ENCODE results near the gene CLEC3B. TPM values are rescaled to one million over a fixed set of nuclear protein-coding genes. Genes with fewer than 3 reads are reported as not detected.
A peak's percentile ranks its signal among the peaks of the same experiment; 100 is the strongest.
"Not testable (repeated sequence)": the region's sequence is repeated elsewhere in the genome, so short reads cannot be mapped to it uniquely, and the experiment has no call there.

The CLEC3B gene
- total RNA-seq, 2 experiments from 2014 or later, result 0.30 to 0.37 TPM

GRCh38 chr3:45064512-45065372, 38.6 kb downstream of the CLEC3B start:
- ChIA-PET CTCF (interaction anchor here (0.7 to 1.6 kb wide), 5 partner anchors 11 to 592 kb away, joined by 3 read pairs; no protein-coding TSS in a partner anchor), POLR2A (no interaction called here)
- Mint-ChIP-seq H3K27me3 (peaks cover 8% of the 10 kb centered on the region), H3K27ac (peak overlapping the region; percentile 81), H3K36me3 (ENCODE audit: low read depth) (no peaks in the 10 kb centered on the region), H3K4me1 (peaks cover 27% of the 10 kb centered on the region), H3K4me3 (peak overlapping the region; percentile 47), H3K9me3 (no peaks in the 10 kb centered on the region)
- DNase-seq, result peak; percentile 74

DNA sequence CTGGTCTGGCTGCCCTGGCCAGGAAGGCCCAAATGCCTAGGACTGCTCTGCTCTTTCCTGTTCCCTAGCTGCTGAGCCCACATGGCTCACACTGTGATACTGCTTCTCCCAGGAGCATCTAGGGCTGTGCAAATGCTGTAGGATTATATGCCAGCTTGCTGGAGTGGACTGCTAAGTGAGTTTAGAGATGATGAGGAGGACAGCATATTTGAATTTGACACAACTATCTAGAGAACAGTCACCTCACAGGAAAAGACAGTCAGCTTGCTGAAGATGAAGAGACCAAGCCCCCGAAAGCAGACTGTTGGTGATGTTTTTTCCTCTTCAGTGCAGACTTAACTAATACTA, 39.2 kb downstream of the CLEC3B start:
- Mint-ChIP-seq H3K27me3 (peaks cover 8% of the 10 kb centered on the region), H3K4me3 (no peak overlapping the region), H3K9me3 (no peaks in the 10 kb centered on the region), H3K4me1 (peaks cover 27% of the 10 kb centered on the region), H3K36me3 (ENCODE audit: low read depth) (no peaks in the 10 kb centered on the region), H3K27ac (peak overlapping the region; percentile 22)
- ChIA-PET CTCF (interaction anchor here (0.7 to 1.6 kb wide), 4 partner anchors 11 to 592 kb away, joined by 3 read pairs; no protein-coding TSS in a partner anchor), POLR2A (no interaction called here)
- DNase-seq, result no peak

GRCh38 chr3:45066109-45066801, 40.2 kb downstream of the CLEC3B start:
- H3K9me3 Mint-ChIP-seq, result no peaks in the 10 kb centered on the region
- POLR2A ChIA-PET, result no interaction called here
- H3K27ac Mint-ChIP-seq, result no peak overlapping the region
- no peaks in the 10 kb centered on the region for H3K36me3 Mint-ChIP-seq (ENCODE audit: low read depth)
- peaks cover 27% of the 10 kb centered on the region for H3K4me1 Mint-ChIP-seq
- DNase-seq, result no peak
- no peak overlapping the region for H3K4me3 Mint-ChIP-seq
- peaks cover 8% of the 10 kb centered on the region for H3K27me3 Mint-ChIP-seq
- CTCF ChIA-PET, result interaction anchor here (0.6 kb wide), 1 partner anchor 72 kb away, joined by 8 read pairs; no protein-coding TSS in a partner anchor

GRCh38 chr3:45067486-45067885, 41.4 kb downstream of the CLEC3B start:
- Mint-ChIP-seq H3K4me3 (no peak overlapping the region), H3K4me1 (peaks cover 27% of the 10 kb centered on the region), H3K27ac (no peak overlapping the region), H3K36me3 (ENCODE audit: low read depth) (no peaks in the 10 kb centered on the region), H3K9me3 (no peaks in the 10 kb centered on the region), H3K27me3 (peaks cover 8% of the 10 kb centered on the region)
- ChIA-PET CTCF (no interaction called here), POLR2A (no interaction called here)
- DNase-seq, result no peak

GRCh38 chr3:45067941-45068340, 41.8 kb downstream of the CLEC3B start:
- no peak overlapping the region for H3K27ac Mint-ChIP-seq

GRCh38 chr3:45071075-45071474, 45.0 kb downstream of the CLEC3B start:
- no peak overlapping the region for H3K27ac Mint-ChIP-seq
- no peak overlapping the region for H3K4me3 Mint-ChIP-seq
- H3K27me3 Mint-ChIP-seq, result peaks cover 16% of the 10 kb centered on the region
- ChIA-PET POLR2A (no interaction called here), CTCF (interaction anchor here (1.5 to 2.1 kb wide), 2 partner anchors 11 to 18 kb away, joined by 3 to 7 read pairs; no protein-coding TSS in a partner anchor)
- no peaks in the 10 kb centered on the region for H3K36me3 Mint-ChIP-seq (ENCODE audit: low read depth)
- H3K4me1 Mint-ChIP-seq, result peaks cover 6% of the 10 kb centered on the region
- H3K9me3 Mint-ChIP-seq, result no peaks in the 10 kb centered on the region
- no peak for DNase-seq

More at GRCh38 chr3:45067941-45068340, 41.8 kb downstream of the CLEC3B start:
- H3K36me3 Mint-ChIP-seq (ENCODE audit: low read depth), result no peaks in the 10 kb centered on the region
- ChIA-PET POLR2A (no interaction called here), CTCF (no interaction called here)
- H3K27me3 Mint-ChIP-seq, result peaks cover 8% of the 10 kb centered on the region
- no peaks in the 10 kb centered on the region for H3K9me3 Mint-ChIP-seq
- H3K4me1 Mint-ChIP-seq, result peaks cover 24% of the 10 kb centered on the region
- DNase-seq, result no peak
- H3K4me3 Mint-ChIP-seq, result no peak overlapping the region

- Mint-ChIP-seq H3K27ac (no peak overlapping the region), H3K4me1 (peaks cover 15% of the 10 kb centered on the region), H3K36me3 (ENCODE audit: low read depth) (peaks cover 11% of the 10 kb centered on the region), H3K4me3 (no peak overlapping the region), H3K9me3 (peaks cover 7% of the 10 kb centered on the region), H3K27me3 (peaks cover 8% of the 10 kb centered on the region)
- CTCF ChIA-PET, result no interaction called here
- DNase-seq, result no peak
- POLR2A ChIA-PET, result interaction anchor here (0.6 kb wide), 1 partner anchor 10 kb away, joined by 4 read pairs; no protein-coding TSS in a partner anchor
These were observed 49.9 kb downstream of the CLEC3B start for GRCh38 chr3:45075821-45076625.

DNA sequence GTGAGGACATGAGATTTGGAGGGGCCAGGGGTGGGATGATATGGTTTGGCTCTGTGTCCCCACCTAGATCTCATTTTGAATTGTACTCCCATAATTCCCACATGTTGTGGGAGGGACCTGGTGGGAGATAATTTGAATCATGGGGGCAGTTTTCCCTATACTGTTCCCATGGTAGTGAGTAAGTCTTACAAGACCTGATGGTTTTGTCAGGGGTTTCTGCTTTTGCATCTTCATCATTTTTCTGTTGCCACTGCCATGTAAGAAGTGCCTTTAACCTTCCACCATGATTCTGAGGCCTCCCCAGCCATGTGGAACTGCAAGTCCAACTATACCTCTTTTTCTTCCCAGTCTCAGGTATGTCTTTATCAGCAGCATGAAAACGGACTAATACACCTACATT, 52.2 kb downstream of the CLEC3B start:
- CTCF ChIA-PET, DNase-seq, H3K27me3 Mint-ChIP-seq, H3K4me3 Mint-ChIP-seq, POLR2A ChIA-PET, H3K9me3 Mint-ChIP-seq, H3K27ac Mint-ChIP-seq: not testable (repeated sequence)
- peaks cover 13% of the 10 kb centered on the region for H3K36me3 Mint-ChIP-seq (ENCODE audit: low read depth)
- H3K4me1 Mint-ChIP-seq, result peaks cover 15% of the 10 kb centered on the region

GRCh38 chr3:45078910-45079522, 52.9 kb downstream of the CLEC3B start:
- Mint-ChIP-seq H3K27ac (no peak overlapping the region), H3K4me1 (peaks cover 15% of the 10 kb centered on the region), H3K4me3 (no peak overlapping the region), H3K36me3 (ENCODE audit: low read depth) (peaks cover 15% of the 10 kb centered on the region), H3K27me3 (peaks cover 7% of the 10 kb centered on the region), H3K9me3 (peaks cover 7% of the 10 kb centered on the region)
- DNase-seq, result peak; percentile 23
- ChIA-PET POLR2A (no interaction called here), CTCF (interaction anchor here (1.0 kb wide), 1 partner anchor 22 kb away, joined by 4 read pairs; no protein-coding TSS in a partner anchor)

DNA sequence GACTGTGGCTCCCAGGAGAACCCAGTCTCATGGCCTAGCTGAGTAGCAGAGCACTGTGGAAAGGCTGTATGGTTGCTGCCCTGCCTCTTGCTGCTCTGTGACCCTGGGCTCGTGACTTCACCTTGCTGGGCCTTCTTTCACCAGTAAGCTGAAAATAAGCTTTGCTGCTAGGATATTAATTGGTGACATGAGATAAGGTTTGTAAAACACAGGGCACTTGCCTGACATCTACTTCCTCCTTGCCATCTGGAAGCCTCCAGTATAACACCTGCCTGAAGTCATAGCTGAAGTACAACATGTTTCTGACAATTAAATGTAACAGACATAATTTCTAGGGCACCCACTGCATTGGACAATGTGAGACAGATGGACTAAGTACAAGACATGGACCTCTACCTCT, 53.6 kb downstream of the CLEC3B start:
- H3K36me3 Mint-ChIP-seq (ENCODE audit: low read depth), result peaks cover 17% of the 10 kb centered on the region
- H3K27me3 Mint-ChIP-seq, result peaks cover 4% of the 10 kb centered on the region
- peaks cover 7% of the 10 kb centered on the region for H3K9me3 Mint-ChIP-seq
- peaks cover 15% of the 10 kb centered on the region for H3K4me1 Mint-ChIP-seq
- H3K27ac Mint-ChIP-seq, result no peak overlapping the region
- CTCF ChIA-PET, result interaction anchor here (0.6 to 1.2 kb wide), 4 partner anchors 20 to 36 kb away, joined by 3 to 4 read pairs (median 3); no protein-coding TSS in a partner anchor
- DNase-seq, result no peak
- POLR2A ChIA-PET, result no interaction called here
- H3K4me3 Mint-ChIP-seq, result no peak overlapping the region

DNA sequence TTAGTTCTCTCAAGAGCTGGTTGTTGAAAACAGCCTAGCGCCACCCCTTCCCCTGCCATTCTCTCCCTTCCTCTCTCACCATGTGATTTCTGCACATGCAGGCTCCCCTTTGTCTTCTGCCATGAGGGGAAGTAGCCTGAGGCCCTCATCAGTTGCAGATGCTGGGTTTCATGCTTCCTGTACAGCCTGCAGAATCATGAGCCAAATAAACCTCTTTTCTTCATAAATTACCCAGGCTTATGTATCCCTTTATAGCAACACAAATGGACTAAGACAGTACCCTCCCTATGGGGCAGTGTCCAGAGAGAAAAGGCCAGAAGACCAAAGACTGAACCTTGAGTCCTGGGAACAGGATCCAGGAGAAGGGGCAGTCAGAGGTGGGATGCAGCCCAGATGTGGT, 54.7 kb downstream of the CLEC3B start:
- Mint-ChIP-seq H3K4me1 (peaks cover 15% of the 10 kb centered on the region), H3K27ac (no peak overlapping the region), H3K36me3 (ENCODE audit: low read depth) (peaks cover 17% of the 10 kb centered on the region), H3K4me3 (no peak overlapping the region), H3K27me3 (peaks cover 3% of the 10 kb centered on the region), H3K9me3 (peaks cover 7% of the 10 kb centered on the region)
- DNase-seq, result no peak
- ChIA-PET CTCF (interaction anchor here (0.7 to 1.2 kb wide), 2 partner anchors 26 to 94 kb away, joined by 3 read pairs; no protein-coding TSS in a partner anchor), POLR2A (no interaction called here)

GRCh38 chr3:45081506-45082141, 55.5 kb downstream of the CLEC3B start:
- H3K27ac Mint-ChIP-seq, result peak overlapping the region; percentile 44
- H3K4me1 Mint-ChIP-seq, result peaks cover 15% of the 10 kb centered on the region
- DNase-seq, result no peak
- CTCF ChIA-PET, result interaction anchor here (0.7 to 1.2 kb wide), 3 partner anchors 10 to 93 kb away, joined by 3 read pairs; no protein-coding TSS in a partner anchor
- no peak overlapping the region for H3K4me3 Mint-ChIP-seq
- peaks cover 7% of the 10 kb centered on the region for H3K9me3 Mint-ChIP-seq
- peaks cover 3% of the 10 kb centered on the region for H3K27me3 Mint-ChIP-seq
- peaks cover 17% of the 10 kb centered on the region for H3K36me3 Mint-ChIP-seq (ENCODE audit: low read depth)
- POLR2A ChIA-PET, result no interaction called here
